Inferior parietal cortex (tissue), 1 donor: ENCODE measurements around the gene FSTL5.

Source experiments
- DNase-seq: peaks from one replicate; pipeline ENCODE4 v3.0.0-alpha.2; 2016; ENCODE audit errors: extremely low spot score

The FSTL5 gene

DNA sequence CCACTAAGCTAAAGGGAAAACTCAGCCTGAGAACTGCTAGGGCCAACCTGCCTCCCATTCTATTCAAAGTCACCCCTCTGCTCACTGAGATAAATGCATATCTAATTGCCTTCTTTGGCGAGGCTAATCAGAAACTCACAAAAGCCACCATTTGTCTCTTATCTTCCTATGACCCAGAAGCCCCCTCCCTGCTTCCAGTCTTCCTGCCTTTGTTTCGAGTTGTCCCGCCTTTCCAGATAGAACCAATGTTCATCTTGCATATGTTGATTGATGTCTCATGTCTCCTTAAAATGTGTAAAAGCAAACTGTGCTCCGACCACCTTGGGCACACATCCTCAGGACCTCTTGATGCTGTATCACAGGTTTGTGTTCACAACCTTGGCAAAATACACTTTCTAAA is 459.8 kb downstream of the FSTL5 start:
- DNase-seq = no peak

DNA sequence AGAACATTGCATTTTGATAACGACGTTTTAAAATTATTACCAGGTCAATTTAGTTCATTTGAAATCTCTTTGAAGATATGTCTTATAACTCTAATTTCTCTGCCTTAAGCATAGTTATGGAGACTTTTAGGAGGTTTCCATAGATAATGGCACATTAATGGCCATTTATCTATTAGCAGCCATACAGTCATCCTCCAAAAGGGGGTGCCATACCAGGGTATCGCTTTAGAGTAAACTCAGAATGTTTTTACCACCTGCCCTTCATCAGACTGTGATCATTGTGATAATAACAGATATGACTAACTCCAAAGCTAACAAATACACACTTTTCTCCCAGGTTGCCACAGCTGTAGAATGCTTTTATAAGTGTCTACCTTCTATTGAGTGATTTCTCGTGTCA is 461.5 kb downstream of the FSTL5 start:
- no peak for DNase-seq

DNA sequence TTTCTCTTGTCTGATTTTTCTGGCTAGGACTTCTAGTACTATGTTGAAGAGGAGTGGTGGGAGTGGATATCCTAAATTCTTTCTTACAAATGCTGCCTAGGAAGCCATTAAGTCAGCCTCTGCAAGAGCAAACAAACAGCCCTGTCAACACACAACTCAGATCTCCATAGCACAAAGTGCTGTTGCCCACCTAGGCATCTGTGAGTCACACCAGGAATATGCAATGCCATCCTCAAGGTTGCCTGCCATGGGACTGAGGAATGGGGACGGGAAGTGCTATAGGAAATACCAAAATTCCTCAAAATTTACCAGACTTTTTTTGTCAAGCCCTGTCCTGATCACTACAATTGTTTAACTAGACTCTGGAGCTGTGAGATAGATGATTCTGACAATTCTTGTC is 466.9 kb downstream of the FSTL5 start:
- DNase-seq = no peak

DNA sequence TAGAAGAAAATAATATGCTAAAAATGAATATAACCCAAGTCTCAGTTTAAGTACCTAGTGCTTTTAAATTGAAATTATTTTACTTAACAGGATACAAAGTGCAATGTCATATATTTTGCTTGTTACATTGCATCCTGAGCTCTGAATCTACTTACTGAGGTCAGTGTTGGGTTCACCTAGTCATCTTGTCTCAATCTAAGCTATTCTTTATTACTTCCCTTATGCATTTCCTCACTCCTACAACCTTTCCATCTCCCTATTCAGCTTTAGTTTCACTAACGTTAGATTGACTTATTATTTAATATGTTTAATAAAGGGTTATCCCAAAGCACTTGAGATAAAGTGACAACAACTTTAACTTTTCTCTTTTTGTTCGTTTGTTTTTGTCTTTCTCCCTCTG is 483.7 kb downstream of the FSTL5 start:
- no peak for DNase-seq

- DNase-seq = no peak
Observed at GRCh38 chr4:161664740-161665139, 499.1 kb downstream of the FSTL5 start.

DNA sequence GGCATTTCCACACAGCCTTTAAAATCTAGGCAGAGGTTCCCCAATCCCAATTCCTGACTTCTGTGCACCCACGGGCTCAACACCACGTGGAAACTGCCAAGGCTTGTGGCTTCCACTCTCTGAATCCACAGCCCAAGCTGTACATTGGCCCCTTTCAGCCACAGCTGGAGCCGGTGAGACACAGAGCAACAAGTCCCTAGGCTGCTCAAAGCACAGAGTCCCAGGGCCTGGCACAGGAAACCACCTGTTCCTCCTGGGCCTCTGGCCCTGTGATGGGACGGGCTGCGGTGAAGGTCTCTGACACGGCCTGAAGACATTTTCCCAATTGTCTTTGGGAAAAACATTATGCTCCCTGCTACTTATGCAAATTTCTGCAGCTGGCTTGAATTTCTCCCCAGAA is 500.0 kb downstream of the FSTL5 start:
- no peak for DNase-seq

DNA sequence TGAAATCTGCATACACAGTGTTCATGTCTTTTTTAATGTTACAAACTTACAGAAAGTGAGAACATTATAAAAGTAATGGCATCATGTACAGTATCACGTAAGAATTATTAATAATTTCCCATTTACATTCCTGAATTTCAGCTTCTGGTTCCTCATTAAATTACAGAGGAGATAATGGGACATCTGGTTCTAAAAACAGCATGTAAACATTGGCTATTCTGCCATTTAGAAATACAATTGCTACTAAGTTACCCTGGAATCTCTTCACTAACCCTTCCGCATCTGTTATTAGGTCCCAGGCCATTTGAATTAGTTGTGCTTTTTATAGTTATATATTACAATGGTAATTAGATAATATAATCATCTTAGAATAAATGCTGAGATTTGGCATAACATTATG is 505.1 kb downstream of the FSTL5 start:
- DNase-seq = no peak

- DNase-seq = no peak
Observed at GRCh38 chr4:161657616-161658015, 506.2 kb downstream of the FSTL5 start.

GRCh38 chr4:161656594-161656993 is 507.2 kb downstream of the FSTL5 start:
- no peak for DNase-seq

GRCh38 chr4:161655148-161655547 is 508.7 kb downstream of the FSTL5 start:
- no peak for DNase-seq

- no peak for DNase-seq
Observed at GRCh38 chr4:161653697-161654096, 510.1 kb downstream of the FSTL5 start.

DNA sequence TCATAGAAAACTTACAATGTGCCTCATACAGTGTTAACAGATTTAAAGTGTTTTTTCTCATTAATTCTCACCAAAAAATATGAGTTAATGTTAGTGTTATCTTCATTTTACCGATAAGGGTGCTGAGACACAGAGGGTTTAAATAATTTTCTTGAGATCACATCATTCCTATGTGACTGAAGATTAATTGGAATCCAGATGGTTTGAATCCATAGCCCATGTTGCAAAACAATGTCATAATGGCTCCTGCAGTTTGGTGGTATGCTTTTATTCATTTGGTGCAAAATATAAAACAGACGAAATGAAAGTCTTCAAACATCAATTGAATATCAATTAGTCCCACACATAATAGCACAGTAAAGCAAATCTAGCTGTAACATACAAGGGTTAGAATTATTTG is 512.2 kb downstream of the FSTL5 start:
- no peak for DNase-seq

GRCh38 chr4:161650812-161651211 is 513.0 kb downstream of the FSTL5 start:
- DNase-seq = no peak

GRCh38 chr4:161647757-161648156 is 516.0 kb downstream of the FSTL5 start:
- DNase-seq = no peak

- no peak for DNase-seq
Observed at GRCh38 chr4:161642708-161643107, 521.1 kb downstream of the FSTL5 start.

DNA sequence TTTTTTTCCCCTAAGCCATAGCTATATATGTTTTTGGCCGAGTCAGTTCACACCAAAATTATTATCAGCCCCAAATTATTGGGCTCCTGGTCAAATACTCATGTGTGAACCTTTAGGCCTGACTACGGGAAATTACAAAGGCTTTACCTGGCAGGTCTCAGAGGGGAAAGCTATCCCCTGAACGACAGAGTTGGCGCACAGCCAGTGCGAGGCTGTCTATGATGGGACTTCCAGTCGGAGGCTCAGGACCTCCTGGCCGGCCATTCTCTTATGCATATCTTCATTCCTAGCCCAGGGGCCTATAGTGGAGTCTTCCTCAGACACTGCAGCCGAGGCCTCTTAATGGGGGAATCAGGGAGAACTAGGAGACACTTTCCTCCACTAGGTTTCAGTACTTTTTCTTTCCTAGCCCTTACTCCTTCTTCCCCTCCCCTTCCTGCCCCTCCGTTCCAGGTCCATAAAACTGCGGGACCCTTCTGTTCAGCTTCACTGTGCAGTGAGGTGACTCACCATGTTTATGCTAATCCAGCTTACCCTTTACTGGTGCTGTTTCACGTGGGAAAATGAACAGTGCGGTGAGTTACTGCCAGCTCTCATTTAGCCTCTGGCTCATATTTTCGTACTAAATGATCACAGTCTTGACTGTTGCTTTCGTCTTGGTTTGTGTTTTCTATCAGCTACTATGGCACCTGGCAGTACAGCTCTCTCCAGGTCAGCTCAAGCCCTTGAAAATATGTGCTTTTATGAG is 533.9 kb downstream of the FSTL5 start:
- DNase-seq = no peak

GRCh38 chr4:161604516-161605300 is 559.1 kb downstream of the FSTL5 start:
- DNase-seq = no peak

- DNase-seq = no peak
Observed at GRCh38 chr4:161601011-161601410, 562.8 kb downstream of the FSTL5 start.

DNA sequence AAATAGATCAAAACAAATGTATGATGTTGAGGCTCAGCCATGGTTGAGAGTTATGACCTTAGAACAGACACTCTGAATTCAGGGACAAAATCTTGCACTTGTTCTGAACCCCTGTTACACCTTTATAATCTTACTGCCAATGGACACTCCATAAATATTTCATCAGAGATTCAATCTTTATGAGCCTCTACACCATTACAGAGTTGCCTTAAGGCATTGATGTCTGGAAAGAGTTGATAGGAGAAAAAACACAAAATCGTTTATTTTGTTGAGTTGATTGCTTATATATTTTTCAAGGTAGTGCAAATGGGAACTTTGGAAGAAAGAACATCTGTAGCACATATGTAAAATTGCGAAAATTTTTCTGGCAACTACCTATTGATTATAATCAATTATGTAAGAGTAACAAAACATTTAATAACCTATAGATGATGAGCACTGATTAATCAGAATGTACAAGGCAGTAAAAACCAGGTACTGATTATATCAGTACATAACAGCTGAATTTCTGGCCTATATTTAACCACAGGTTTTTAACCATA is 568.5 kb downstream of the FSTL5 start:
- DNase-seq = no peak

GRCh38 chr4:161585011-161585410 is 578.8 kb downstream of the FSTL5 start:
- DNase-seq = peak; percentile 13

- DNase-seq = no peak
Observed at GRCh38 chr4:161583549-161583948, 580.3 kb downstream of the FSTL5 start.

DNA sequence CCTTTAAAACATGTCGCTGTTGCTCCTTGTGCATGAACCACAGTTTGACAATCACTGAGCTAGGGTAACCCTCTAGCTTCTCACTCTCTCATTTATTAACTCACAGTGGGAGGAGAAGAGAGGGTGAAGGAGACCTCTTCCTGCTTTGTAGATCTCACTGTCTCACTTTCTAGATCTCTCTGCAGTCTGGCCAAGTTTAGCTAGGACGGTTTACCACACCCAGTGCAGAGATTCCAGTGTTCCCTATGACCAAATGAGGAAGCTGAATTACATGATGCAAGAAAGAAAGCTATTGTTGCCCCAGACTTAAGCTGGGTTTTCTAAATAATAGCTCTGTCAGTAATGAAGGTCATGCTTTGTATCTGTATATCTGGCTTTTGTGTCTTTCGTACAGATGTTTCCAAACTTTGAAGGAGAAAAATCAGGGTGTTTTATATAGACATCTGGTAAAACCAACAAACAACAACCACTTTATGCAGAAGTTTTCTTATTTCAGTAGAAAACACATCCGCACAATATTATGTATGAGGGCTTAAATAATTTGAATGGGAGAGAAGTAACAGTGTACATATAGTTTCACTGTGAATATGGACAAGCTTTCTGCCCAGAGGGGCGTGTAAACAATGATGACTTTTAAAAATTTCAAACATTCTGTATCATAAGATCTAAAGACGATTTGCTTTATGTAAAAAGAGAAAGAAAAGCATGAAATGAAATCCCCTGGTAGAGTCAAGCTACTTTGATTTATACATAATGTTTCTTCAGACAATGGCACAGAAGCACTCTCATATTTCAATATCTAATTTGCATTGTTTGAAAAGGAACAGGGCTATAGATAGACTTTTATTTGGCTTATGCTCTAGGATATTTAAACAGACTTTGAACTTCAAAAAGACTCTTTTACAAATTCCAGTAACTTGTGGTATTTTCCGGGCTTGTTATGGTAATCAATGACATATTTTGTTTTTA is 582.3 kb downstream of the FSTL5 start:
- no peak for DNase-seq
